GM18508 (cell line): ENCODE results near the gene PIP5K1C.

ENCODE experiments used
- ATAC-seq: cut with Tn5 transposase; IDR thresholded peaks from one replicate; pipeline ENCODE4 v1.9.1; 2021; ENCODE audit warnings: moderate number of reproducible peaks; ENCODE audit not compliant: insufficient read depth, unreplicated experiment

The PIP5K1C gene

GRCh38 chr19:3722443-3723109 lies 22.3 kb upstream of the PIP5K1C start:
- ATAC-seq = no peak

- ATAC-seq = no peak
These were observed 21.7 kb upstream of the PIP5K1C start for GRCh38 chr19:3721887-3722442.

GRCh38 chr19:3721131-3721886 lies 21.0 kb upstream of the PIP5K1C start:
- ATAC-seq = no peak

GRCh38 chr19:3720349-3720917 lies 20.2 kb upstream of the PIP5K1C start:
- no peak for ATAC-seq

GRCh38 chr19:3719868-3720267 lies 19.6 kb upstream of the PIP5K1C start:
- no peak for ATAC-seq

- ATAC-seq = no peak
These were observed 15.9 kb upstream of the PIP5K1C start for GRCh38 chr19:3716147-3716668.

GRCh38 chr19:3712663-3713611 lies 12.7 kb upstream of the PIP5K1C start:
- ATAC-seq = no peak

GRCh38 chr19:3710265-3710812 lies 10.1 kb upstream of the PIP5K1C start:
- ATAC-seq = no peak

GRCh38 chr19:3708207-3708931 lies 8.1 kb upstream of the PIP5K1C start, which contains the start of gene TJP3:
Gene TJP3, plus strand, starts transcription at chr19:3708384. Its CDS starts 20,049 bp downstream, at chr19:3728433.
- ATAC-seq = no peak

GRCh38 chr19:3707868-3708206 lies 7.6 kb upstream of the PIP5K1C start:
- no peak for ATAC-seq

GRCh38 chr19:3701200-3701599 lies 932 bp upstream of the PIP5K1C start:
- no peak for ATAC-seq

- ATAC-seq = no peak
These were observed 477 bp downstream of the PIP5K1C start for GRCh38 chr19:3699741-3700241.

- ATAC-seq = no peak
These were observed 1.1 kb downstream of the PIP5K1C start for GRCh38 chr19:3698974-3699740.

GRCh38 chr19:3698386-3698950 lies 1.8 kb downstream of the PIP5K1C start:
- ATAC-seq = no peak

GRCh38 chr19:3697671-3698385 lies 2.4 kb downstream of the PIP5K1C start:
- ATAC-seq = no peak

- no peak for ATAC-seq
These were observed 3.2 kb downstream of the PIP5K1C start for GRCh38 chr19:3697094-3697493.

- ATAC-seq = no peak
These were observed 3.6 kb downstream of the PIP5K1C start for GRCh38 chr19:3696660-3696995.
